Measurements from ENCODE around the gene MEAF6.
A peak's percentile ranks its signal among the peaks of the same experiment; 100 is the strongest.
"Not testable (repeated sequence)": the region's sequence is repeated elsewhere in the genome, so short reads cannot be mapped to it uniquely, and the experiment has no call there.

Gene MEAF6

DNA sequence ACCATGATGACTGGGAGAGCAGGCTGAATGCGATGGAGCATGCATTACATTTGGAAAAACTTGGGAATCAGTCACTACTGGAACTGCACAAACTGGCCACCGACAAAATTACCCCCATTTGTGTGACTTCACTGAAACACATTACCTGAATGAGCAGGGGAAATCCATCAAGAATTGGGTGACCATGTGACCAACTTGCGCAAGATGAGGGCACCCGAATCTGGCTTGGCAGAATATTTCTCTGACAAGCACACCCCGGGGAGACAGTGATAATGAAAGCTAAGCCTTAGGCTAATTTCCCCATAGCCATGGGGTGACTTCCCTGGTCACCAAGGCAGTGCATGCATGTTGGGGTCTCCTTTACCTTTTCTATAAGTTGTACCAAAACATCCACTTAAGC, 30.5 kb upstream of the MEAF6 start:
- no peaks in the 10 kb centered on the region for H3K27me3 Mint-ChIP-seq (ENCODE audit: low read depth)
- H3K27ac Mint-ChIP-seq, result no peak overlapping the region
- H3K4me1 Mint-ChIP-seq (ENCODE audit: low read depth), result peaks cover 5% of the 10 kb centered on the region
- H3K36me3 Mint-ChIP-seq (ENCODE audit: low read depth), result peaks cover 53% of the 10 kb centered on the region
- H3K4me3 Mint-ChIP-seq, result no peak overlapping the region
- no peaks in the 10 kb centered on the region for H3K9me3 Mint-ChIP-seq
- DNase-seq (ENCODE audit: low spot score), result no peak

- Mint-ChIP-seq H3K27me3 (ENCODE audit: low read depth) (no peaks in the 10 kb centered on the region), H3K9me3 (no peaks in the 10 kb centered on the region), H3K36me3 (ENCODE audit: low read depth) (peaks cover 52% of the 10 kb centered on the region), H3K27ac (no peak overlapping the region), H3K4me1 (ENCODE audit: low read depth) (peaks cover 1% of the 10 kb centered on the region), H3K4me3 (no peak overlapping the region)
- no peak for DNase-seq (ENCODE audit: low spot score)
These were observed 30.0 kb upstream of the MEAF6 start for GRCh38 chr1:37544530-37544929.

- H3K4me3 Mint-ChIP-seq, result no peak overlapping the region
- H3K27ac Mint-ChIP-seq, result no peak overlapping the region
- peaks cover 4% of the 10 kb centered on the region for H3K4me1 Mint-ChIP-seq (ENCODE audit: low read depth)
- no peaks in the 10 kb centered on the region for H3K9me3 Mint-ChIP-seq
- peaks cover 57% of the 10 kb centered on the region for H3K36me3 Mint-ChIP-seq (ENCODE audit: low read depth)
- no peak for DNase-seq (ENCODE audit: low spot score)
- H3K27me3 Mint-ChIP-seq (ENCODE audit: low read depth), result no peaks in the 10 kb centered on the region
These were observed 25.6 kb upstream of the MEAF6 start for GRCh38 chr1:37540036-37540785.

DNA sequence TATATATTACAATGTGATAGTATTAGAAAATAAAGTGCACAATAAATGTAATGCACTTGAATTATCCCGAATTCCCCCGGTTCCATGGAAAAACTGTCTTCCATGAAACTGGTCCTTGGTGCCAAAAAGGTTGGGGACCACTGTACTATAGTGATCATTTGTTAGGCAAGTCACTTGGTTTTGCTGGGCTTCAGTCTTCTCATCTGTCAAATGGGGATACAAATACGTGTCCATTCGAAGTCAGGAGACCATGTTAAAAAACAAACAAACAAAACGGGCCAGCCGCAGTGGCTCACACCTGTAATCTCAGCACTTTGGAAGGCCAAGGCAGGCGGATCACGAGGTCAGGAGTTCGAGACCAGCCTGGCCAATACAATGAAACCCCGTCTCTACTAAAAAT, 24.6 kb upstream of the MEAF6 start:
- DNase-seq (ENCODE audit: low spot score); H3K27ac Mint-ChIP-seq; H3K4me3 Mint-ChIP-seq; H3K9me3 Mint-ChIP-seq; H3K4me1 Mint-ChIP-seq (ENCODE audit: low read depth); H3K27me3 Mint-ChIP-seq (ENCODE audit: low read depth): not testable (repeated sequence)
- H3K36me3 Mint-ChIP-seq (ENCODE audit: low read depth), result peaks cover 50% of the 10 kb centered on the region

DNA sequence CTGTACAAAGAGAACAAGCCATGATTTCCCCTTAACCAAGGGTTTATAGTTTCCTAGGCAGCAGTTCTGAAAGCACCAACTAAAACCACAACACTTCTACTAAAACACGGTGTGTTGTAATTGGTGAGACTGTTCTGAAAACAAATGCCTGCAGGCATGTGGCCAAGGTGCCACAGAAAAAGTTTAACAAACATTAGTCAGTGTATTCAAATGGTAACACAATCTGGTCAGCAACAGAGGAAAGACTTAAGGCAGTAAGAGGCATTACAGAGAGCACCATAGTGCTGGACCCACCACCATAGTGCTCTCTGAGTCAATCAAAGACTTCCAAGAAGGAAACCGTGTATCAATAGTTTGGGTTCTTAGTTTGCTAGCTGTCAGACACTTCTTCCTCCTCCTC, 22.8 kb upstream of the MEAF6 start:
- Mint-ChIP-seq H3K27ac (no peak overlapping the region), H3K27me3 (ENCODE audit: low read depth) (no peaks in the 10 kb centered on the region), H3K4me1 (ENCODE audit: low read depth) (peaks cover 4% of the 10 kb centered on the region), H3K4me3 (no peak overlapping the region), H3K9me3 (no peaks in the 10 kb centered on the region), H3K36me3 (ENCODE audit: low read depth) (peaks cover 48% of the 10 kb centered on the region)
- no peak for DNase-seq (ENCODE audit: low spot score)

DNA sequence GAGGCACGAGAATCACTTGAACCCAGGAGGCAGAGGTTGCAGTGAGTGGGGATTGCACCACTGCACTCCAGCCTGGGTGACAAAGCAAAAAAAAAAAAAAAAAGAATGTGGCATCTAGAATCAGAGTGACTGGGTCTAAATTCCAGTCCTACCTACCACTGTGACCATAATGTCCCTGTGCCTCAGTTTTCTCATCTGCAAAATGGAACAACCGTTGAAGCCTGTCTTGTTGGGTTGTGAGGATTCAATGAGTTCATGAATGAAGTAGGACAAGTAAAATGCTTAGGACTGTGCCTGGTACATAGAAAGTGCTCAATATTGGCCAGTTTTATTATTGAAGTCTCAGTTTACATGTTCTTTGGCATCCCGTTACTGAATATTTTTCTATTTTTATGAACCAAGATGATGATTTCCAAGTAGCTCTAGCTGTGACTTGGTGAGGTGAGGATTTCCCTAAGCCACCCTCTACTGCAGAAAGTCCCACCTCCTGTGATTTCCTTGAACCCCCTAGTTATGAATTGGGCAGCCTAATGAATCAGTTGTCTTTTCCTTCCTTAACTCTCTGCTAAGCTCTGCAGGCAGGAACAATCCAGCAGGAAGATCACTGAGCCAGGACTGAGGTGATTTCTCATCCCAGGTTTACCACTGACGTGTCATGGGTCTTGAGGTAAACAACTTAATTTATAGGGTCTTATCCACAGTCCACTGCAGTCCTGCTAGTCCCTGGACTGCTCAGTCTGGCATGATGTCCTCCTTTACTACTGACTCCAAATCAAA, 18.9 kb upstream of the MEAF6 start:
- Mint-ChIP-seq H3K9me3 (no peaks in the 10 kb centered on the region), H3K27ac (no peak overlapping the region), H3K4me3 (no peak overlapping the region), H3K36me3 (ENCODE audit: low read depth) (peaks cover 29% of the 10 kb centered on the region), H3K4me1 (ENCODE audit: low read depth) (peaks cover 4% of the 10 kb centered on the region), H3K27me3 (ENCODE audit: low read depth) (no peaks in the 10 kb centered on the region)
- DNase-seq (ENCODE audit: low spot score), result no peak

DNA sequence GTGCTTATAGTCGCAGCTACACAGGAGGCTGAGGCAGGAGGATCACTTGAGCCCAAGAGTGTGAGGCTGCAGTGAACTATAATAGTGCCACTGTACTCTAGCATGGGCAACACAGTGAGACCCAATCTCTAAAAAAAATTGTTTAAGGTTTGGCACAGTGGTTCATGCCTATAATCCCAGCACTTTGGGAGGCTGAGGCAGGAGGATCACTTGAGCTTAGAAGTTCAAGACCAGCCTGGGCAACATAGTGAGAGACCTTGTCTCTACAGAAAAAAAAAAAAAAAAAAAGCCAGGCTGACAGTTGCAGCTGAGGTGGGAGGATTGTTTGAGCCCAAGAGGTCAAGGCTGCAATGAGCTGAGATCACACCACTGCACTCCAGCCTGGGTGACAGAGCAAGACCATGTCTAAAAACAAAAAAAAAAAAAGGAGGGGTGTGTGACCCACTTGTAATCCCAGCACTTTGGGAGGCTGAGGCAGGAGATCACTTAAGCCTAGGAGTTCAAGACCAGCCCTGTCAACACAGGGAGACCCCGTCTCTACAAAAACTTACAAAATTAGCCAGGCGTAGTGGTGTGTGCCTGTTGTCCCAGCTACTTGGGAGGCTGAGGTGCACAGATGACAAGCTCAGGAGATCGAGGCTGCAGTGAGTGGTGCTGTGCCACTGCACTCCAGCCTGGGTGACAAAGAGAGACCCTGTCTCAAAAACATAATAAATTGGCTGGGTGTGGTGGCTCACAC, 18.0 kb upstream of the MEAF6 start:
- H3K4me3 Mint-ChIP-seq; DNase-seq (ENCODE audit: low spot score); H3K27ac Mint-ChIP-seq; H3K9me3 Mint-ChIP-seq; H3K27me3 Mint-ChIP-seq (ENCODE audit: low read depth); H3K4me1 Mint-ChIP-seq (ENCODE audit: low read depth): not testable (repeated sequence)
- peaks cover 20% of the 10 kb centered on the region for H3K36me3 Mint-ChIP-seq (ENCODE audit: low read depth)

- not testable (repeated sequence) for H3K27me3 Mint-ChIP-seq (ENCODE audit: low read depth); H3K27ac Mint-ChIP-seq; H3K4me1 Mint-ChIP-seq (ENCODE audit: low read depth); H3K4me3 Mint-ChIP-seq; H3K36me3 Mint-ChIP-seq (ENCODE audit: low read depth); DNase-seq (ENCODE audit: low spot score); H3K9me3 Mint-ChIP-seq
These were observed 15.3 kb upstream of the MEAF6 start for GRCh38 chr1:37529888-37530287.

DNA sequence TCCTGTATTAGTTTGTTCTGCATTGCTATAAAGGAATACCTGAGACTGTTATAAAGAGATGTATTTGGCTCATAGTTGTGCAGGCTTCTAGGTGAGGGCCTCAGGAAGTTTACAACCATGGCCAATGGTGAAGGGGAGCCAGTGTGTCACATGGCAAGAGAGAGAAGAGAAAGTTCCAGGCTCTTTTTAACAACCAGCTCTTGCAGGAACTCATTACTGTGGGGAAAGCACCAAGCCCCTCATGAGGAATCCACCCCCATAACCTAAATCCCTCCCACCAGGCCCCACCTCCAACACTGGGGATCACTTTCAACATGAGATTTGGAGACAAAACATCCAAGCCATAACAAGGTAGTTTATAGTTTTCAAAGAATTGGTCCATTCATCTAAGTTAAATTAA, 5.0 kb upstream of the MEAF6 start:
- Mint-ChIP-seq H3K9me3 (peaks cover 8% of the 10 kb centered on the region), H3K4me3 (peak overlapping the region; percentile 79), H3K36me3 (ENCODE audit: low read depth) (peaks cover 4% of the 10 kb centered on the region), H3K4me1 (ENCODE audit: low read depth) (peaks cover 20% of the 10 kb centered on the region), H3K27me3 (ENCODE audit: low read depth) (no peaks in the 10 kb centered on the region), H3K27ac (peak overlapping the region; percentile 63)
- no peak for DNase-seq (ENCODE audit: low spot score)

DNA sequence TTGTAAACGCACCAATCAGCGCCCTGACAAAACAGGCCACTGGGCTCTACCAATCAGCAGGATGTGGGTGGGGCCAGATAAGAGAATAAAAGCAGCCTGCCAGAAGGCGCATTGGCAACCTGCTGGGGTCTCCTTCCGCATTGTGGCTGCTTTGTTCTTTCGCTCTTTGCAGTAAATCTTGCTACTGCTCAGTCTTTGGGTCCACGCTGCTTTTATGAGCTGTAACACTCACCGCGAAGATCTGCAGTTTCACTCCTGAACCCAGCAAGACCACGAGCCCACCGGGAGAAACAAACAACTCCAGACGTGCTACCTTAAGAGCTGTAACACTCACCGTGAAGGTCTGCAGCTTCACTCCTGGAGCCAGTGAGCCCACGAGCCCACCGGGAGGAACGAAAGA, 4.4 kb upstream of the MEAF6 start:
- H3K27me3 Mint-ChIP-seq (ENCODE audit: low read depth); H3K9me3 Mint-ChIP-seq; DNase-seq (ENCODE audit: low spot score); H3K36me3 Mint-ChIP-seq (ENCODE audit: low read depth): not testable (repeated sequence)
- peak overlapping the region; percentile 79 for H3K4me3 Mint-ChIP-seq
- H3K4me1 Mint-ChIP-seq (ENCODE audit: low read depth), result peaks cover 20% of the 10 kb centered on the region
- H3K27ac Mint-ChIP-seq, result peak overlapping the region; percentile 75

- not testable (repeated sequence) for DNase-seq (ENCODE audit: low spot score); H3K27ac Mint-ChIP-seq; H3K36me3 Mint-ChIP-seq (ENCODE audit: low read depth); H3K27me3 Mint-ChIP-seq (ENCODE audit: low read depth); H3K9me3 Mint-ChIP-seq; H3K4me3 Mint-ChIP-seq
- peaks cover 24% of the 10 kb centered on the region for H3K4me1 Mint-ChIP-seq (ENCODE audit: low read depth)
These were observed 3.7 kb upstream of the MEAF6 start for GRCh38 chr1:37518241-37518640.

DNA sequence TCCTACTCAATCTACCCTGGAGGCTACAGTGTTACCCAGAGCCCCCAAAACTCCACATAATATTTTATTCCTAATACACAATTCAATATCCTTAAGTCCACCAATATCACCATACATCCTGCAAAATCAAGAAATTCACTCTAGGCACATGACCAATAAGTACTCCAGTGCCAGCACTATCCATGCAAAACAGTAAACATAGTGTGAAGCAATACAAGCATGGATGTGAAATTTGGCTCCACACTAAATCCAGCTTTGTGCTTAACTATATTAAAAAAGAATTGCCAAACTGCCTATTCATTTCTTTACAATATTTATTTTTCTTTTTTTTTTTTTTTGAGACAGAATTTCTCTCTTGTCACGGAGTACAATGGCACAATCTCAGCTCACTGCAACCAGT, 3.0 kb upstream of the MEAF6 start:
- Mint-ChIP-seq H3K36me3 (ENCODE audit: low read depth) (peaks cover 7% of the 10 kb centered on the region), H3K9me3 (no peaks in the 10 kb centered on the region), H3K4me1 (ENCODE audit: low read depth) (peaks cover 28% of the 10 kb centered on the region), H3K27me3 (ENCODE audit: low read depth) (no peaks in the 10 kb centered on the region), H3K27ac (no peak overlapping the region), H3K4me3 (no peak overlapping the region)
- DNase-seq (ENCODE audit: low spot score), result no peak

- H3K9me3 Mint-ChIP-seq, result no peaks in the 10 kb centered on the region
- peaks cover 39% of the 10 kb centered on the region for H3K4me1 Mint-ChIP-seq (ENCODE audit: low read depth)
- H3K36me3 Mint-ChIP-seq (ENCODE audit: low read depth), result peaks cover 16% of the 10 kb centered on the region
- peak overlapping the region; percentile 93 for H3K27ac Mint-ChIP-seq
- no peaks in the 10 kb centered on the region for H3K27me3 Mint-ChIP-seq (ENCODE audit: low read depth)
- peak overlapping the region; percentile 91 for H3K4me3 Mint-ChIP-seq
- no peak for DNase-seq (ENCODE audit: low spot score)
These were observed 844 bp upstream of the MEAF6 start for GRCh38 chr1:37515185-37516034.
